ENCODE results near the gene ERVFRD-1. TPM values are rescaled to one million over a fixed set of nuclear protein-coding genes. Genes with fewer than 3 reads are reported as not detected.
A peak's percentile ranks its signal among the peaks of the same experiment; 100 is the strongest.

ERVFRD-1 gene
- total and polyA plus RNA-seq, 11 donors, result 0.07 to 0.18 (median 0.08) TPM; not detected in 8

DNA sequence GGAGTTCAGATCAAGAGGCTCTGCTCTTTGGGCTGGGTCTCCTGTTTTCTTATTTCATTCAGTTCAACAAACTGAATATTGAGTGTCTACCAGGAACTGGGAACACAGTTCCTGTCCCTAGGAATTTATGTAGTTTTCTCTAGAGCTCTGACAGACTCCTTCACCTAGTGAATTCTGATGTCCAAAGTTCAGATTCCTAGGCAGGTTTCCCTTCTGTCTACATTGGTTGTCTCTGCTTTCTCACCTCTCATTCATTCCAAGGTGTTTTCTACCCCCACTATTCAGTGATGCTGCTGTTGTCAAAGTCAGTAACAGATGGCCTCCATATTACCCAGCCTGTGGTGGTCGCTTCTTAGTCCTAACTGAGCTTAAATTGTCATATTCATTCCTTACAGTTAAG lies 13.5 kb downstream of the ERVFRD-1 start:
- Histone ChIP-seq H3K27me3 (no peaks in the 10 kb centered on the region), H3K4me1 (peaks cover 0 to 24% (median 13%) of the 10 kb centered on the region in 12 donors), H3K4me3 (no peak overlapping the region), H3K9me3 (peaks cover 0 to 12% (median 0%) of the 10 kb centered on the region in 12 donors), H3K36me3 (no peaks in the 10 kb centered on the region), H3K27ac (no peak overlapping the region)
- TF ChIP-seq POLR2A (IDR thresholded peaks at IDR 0.05), result no peak
- TF ChIP-seq, protein P1, sequence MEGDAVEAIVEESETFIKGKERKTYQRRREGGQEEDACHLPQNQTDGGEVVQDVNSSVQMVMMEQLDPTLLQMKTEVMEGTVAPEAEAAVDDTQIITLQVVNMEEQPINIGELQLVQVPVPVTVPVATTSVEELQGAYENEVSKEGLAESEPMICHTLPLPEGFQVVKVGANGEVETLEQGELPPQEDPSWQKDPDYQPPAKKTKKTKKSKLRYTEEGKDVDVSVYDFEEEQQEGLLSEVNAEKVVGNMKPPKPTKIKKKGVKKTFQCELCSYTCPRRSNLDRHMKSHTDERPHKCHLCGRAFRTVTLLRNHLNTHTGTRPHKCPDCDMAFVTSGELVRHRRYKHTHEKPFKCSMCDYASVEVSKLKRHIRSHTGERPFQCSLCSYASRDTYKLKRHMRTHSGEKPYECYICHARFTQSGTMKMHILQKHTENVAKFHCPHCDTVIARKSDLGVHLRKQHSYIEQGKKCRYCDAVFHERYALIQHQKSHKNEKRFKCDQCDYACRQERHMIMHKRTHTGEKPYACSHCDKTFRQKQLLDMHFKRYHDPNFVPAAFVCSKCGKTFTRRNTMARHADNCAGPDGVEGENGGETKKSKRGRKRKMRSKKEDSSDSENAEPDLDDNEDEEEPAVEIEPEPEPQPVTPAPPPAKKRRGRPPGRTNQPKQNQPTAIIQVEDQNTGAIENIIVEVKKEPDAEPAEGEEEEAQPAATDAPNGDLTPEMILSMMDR (IDR thresholded peaks at IDR 0.05), result no peak
- ATAC-seq (no peak), DNase-seq (no peak)
- WGBS, 4 donors, result 96 to 99% (median 98%) methylated on average over 1 of the region's 1 CpG
- intact Hi-C loops (cut with DNase I), result no loop called here

DNA sequence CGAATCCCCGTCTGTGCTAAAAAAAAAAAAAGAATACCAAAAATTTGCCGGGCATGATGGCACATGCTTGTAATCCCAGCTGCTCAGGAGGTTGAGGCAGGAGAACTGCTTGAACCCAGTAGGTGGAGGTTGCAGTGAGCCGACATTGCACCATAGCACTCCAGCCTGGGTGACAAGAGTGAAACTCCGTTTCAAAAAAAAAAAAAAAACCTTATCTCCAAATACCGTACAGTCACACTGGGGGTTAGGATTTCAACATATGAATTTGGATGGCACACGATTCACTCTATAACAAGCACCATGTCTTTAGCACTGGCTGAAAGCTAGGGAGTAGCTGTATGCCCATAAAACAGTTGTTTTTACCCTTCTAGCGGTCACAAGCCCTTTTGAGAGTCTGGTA lies 14.0 kb downstream of the ERVFRD-1 start:
- TF ChIP-seq, protein P1 (IDR thresholded peaks at IDR 0.05), result no peak
- TF ChIP-seq POLR2A (IDR thresholded peaks at IDR 0.05), result no peak
- 81 to 89% (median 84%) methylated on average over 8 of the region's 8 CpGs for WGBS, 4 donors
- peaks cover 0 to 28% (median 13%) of the 10 kb centered on the region in 12 donors for H3K4me1 ChIP-seq
- H3K4me3 ChIP-seq, result no peak overlapping the region
- no peaks in the 10 kb centered on the region for H3K36me3 ChIP-seq
- ATAC-seq, result no peak
- peaks cover 0 to 12% (median 0%) of the 10 kb centered on the region in 12 donors for H3K9me3 ChIP-seq
- no peak overlapping the region for H3K27ac ChIP-seq
- intact Hi-C loops (cut with DNase I), result no loop called here
- no peak for DNase-seq
- no peaks in the 10 kb centered on the region for H3K27me3 ChIP-seq

DNA sequence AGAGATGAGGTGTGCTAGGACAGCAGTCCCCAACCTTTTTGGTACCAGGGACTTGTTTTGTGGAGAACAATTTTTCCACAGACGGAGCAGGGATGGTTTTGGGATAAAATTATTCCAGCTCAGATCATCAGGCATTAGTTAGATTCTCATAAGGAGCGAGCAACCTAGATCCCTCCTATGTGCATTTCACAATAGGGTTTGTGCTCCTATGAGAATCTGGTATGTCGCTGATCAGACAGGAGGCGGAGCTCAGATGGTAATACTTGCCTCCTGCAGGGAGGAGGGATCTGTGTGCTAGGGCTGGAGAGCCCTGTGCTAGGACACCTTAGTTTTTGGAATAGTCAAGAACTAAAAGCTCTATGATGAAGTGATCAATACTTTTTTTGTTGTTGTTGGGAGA lies 15.4 kb downstream of the ERVFRD-1 start:
- Histone ChIP-seq H3K27me3 (no peaks in the 10 kb centered on the region), H3K36me3 (no peaks in the 10 kb centered on the region), H3K4me1 (peaks cover 0 to 28% (median 13%) of the 10 kb centered on the region in 12 donors), H3K9me3 (peaks cover 0 to 12% (median 0%) of the 10 kb centered on the region in 12 donors), H3K4me3 (no peak overlapping the region), H3K27ac (no peak overlapping the region)
- WGBS, 4 donors, result 79 to 86% (median 82%) methylated on average over 4 of the region's 4 CpGs
- DNase-seq (no peak), ATAC-seq (no peak)
- intact Hi-C loops (cut with DNase I), result no loop called here
- TF ChIP-seq POLR2A (IDR thresholded peaks at IDR 0.05), result no peak
- TF ChIP-seq, protein P1 (IDR thresholded peaks at IDR 0.05), result no peak

DNA sequence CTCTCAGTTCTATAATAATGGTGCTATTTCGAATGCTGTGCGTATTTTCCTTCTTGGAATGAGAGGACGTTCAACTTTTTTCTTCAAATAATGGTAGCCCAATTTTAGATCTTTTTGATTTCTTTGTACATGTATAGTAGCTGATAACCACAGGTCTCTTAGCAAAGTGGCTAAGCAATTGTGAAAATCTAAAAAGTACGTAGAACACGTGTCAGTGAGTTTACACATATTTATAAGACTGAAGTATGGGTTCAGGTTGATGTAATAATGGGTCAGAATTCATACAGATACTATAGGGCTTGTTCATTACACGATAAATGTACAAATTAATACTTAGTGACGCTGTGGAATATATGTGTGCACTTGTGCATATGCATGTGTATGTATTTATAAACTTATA lies 16.6 kb downstream of the ERVFRD-1 start:
- ATAC-seq, result no peak
- TF ChIP-seq, protein P1 (IDR thresholded peaks at IDR 0.05), result no peak
- Histone ChIP-seq H3K4me3 (peak overlapping the region; percentile 82 to 100 (median 95)), H3K36me3 (no peaks in the 10 kb centered on the region), H3K9me3 (peaks cover 0 to 5% (median 0%) of the 10 kb centered on the region in 12 donors), H3K4me1 (peaks cover 0 to 28% (median 13%) of the 10 kb centered on the region in 12 donors), H3K27me3 (no peaks in the 10 kb centered on the region), H3K27ac (peak overlapping the region in 10 of 12 donors; percentile 97 to 100 (median 99))
- intact Hi-C loops (cut with DNase I), result no loop called here
- 36 to 45% (median 43%) methylated on average over 7 of the region's 7 CpGs for WGBS, 4 donors
- DNase-seq, result no peak
